HFFc6 (cell line): Measurements from ENCODE around the gene DGKH. TPM values are rescaled to one million over a fixed set of nuclear protein-coding genes. Genes with fewer than 3 reads are reported as not detected.

Experiments used
- DNase-seq: peaks from one replicate; pipeline ENCODE4 v3.0.0-alpha.2; 2018
- H3K27ac Mint-ChIP-seq: 2 replicates; pipeline ENCODE4 v1.8.0; 2020; ENCODE audit warnings: mild to moderate bottlenecking, mixed read lengths
- H3K27me3 Mint-ChIP-seq: 2 replicates; pipeline ENCODE4 v1.8.0; 2021; ENCODE audit warnings: mild to moderate bottlenecking, moderate library complexity, mixed read lengths; ENCODE audit not compliant: insufficient read depth
- H3K36me3 Mint-ChIP-seq: 2 replicates; pipeline ENCODE4 v1.8.0; 2021; ENCODE audit warnings: low read depth, mixed read lengths
- H3K4me1 Mint-ChIP-seq: 2 replicates; pipeline ENCODE4 v1.8.0; 2020; ENCODE audit warnings: low read depth, mixed read lengths
- H3K4me3 Mint-ChIP-seq: 2 replicates; pipeline ENCODE4 v1.8.0; 2020; ENCODE audit warnings: mild to moderate bottlenecking, moderate library complexity, mixed read lengths
- H3K9me3 Mint-ChIP-seq: 2 replicates; pipeline ENCODE4 v1.8.0; 2020; ENCODE audit warnings: mild to moderate bottlenecking, mixed read lengths
- total RNA-seq, 6 experiments: library from RNA; stranded (reverse); fragmentation: NEBNext Ultra II Directional; extraction: Animal tissue kit (Norgen Biotek cat#: 25700); gene quantifications; 2 replicates in 1 of 6; 3 replicates in 5 of 6; pipeline ENCODE4 v1.2.3, GENCODE V29; 2021
- TF ChIP-seq, protein P1 (sequence below): fragments of 200-600 bp; sonication (generic); IDR thresholded peaks from 2 replicates; pipeline ENCODE4 v1.5.0; 2021; ENCODE audit warnings: antibody characterized with exemption, mild to moderate bottlenecking

Gene DGKH
- total RNA-seq, 6 experiments from 2014 or later = 6.9 to 8.7 (median 7.8) TPM

DNA sequence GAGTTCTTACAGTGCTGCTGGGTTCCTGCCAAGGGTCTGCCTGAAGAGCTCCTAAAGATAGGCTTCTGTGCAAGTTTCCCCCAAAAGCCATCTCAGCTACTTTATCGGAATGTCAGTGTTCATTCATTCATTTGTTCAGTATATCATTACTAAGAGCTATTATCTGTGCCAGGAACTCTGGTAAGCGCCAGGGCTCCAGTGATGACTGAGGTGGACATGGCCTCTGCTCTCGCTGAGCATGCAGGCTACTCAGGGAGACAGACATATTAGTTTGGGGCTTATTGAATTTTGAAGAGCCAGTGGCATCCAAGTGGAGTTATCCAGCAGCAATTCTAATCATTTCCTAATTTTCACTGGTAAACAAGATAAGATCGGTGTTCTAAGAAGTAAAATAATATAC is 65.8 kb downstream of the DGKH start:
- Mint-ChIP-seq H3K36me3 (peaks cover 4% of the 10 kb centered on the region; the same call in 1 of the 2 replicates), H3K27me3 (peaks cover 2% of the 10 kb centered on the region), H3K4me1 (peaks cover 35% of the 10 kb centered on the region), H3K27ac (no peak overlapping the region), H3K4me3 (no peak overlapping the region), H3K9me3 (no peaks in the 10 kb centered on the region)
- TF ChIP-seq, protein P1, sequence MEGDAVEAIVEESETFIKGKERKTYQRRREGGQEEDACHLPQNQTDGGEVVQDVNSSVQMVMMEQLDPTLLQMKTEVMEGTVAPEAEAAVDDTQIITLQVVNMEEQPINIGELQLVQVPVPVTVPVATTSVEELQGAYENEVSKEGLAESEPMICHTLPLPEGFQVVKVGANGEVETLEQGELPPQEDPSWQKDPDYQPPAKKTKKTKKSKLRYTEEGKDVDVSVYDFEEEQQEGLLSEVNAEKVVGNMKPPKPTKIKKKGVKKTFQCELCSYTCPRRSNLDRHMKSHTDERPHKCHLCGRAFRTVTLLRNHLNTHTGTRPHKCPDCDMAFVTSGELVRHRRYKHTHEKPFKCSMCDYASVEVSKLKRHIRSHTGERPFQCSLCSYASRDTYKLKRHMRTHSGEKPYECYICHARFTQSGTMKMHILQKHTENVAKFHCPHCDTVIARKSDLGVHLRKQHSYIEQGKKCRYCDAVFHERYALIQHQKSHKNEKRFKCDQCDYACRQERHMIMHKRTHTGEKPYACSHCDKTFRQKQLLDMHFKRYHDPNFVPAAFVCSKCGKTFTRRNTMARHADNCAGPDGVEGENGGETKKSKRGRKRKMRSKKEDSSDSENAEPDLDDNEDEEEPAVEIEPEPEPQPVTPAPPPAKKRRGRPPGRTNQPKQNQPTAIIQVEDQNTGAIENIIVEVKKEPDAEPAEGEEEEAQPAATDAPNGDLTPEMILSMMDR = no peak
- no peak for DNase-seq

DNA sequence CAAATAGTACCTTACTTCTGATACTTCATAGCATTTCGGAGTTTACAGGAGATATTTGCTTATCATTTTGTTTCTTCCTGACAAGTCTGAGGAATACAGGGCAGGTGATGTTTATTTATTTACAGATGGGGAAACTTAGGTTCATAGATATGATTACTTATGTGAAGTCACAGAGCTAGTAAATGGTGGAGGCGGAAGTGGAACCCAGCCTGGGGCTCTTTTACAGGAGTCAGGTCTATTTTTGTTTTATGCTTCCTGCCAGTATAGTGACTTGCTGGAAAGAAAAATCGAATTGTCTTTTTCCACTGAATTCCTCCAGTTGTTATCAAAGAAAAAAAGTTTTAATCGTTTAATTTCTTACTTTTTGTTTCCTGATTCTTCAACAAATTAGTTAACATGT is 66.5 kb downstream of the DGKH start:
- H3K4me1 Mint-ChIP-seq = peaks cover 38% of the 10 kb centered on the region
- H3K27me3 Mint-ChIP-seq = peaks cover 2% of the 10 kb centered on the region; the same call in 1 of the 2 replicates
- TF ChIP-seq, protein P1 = no peak
- no peak for DNase-seq
- peaks cover 4% of the 10 kb centered on the region; the same call in 1 of the 2 replicates for H3K36me3 Mint-ChIP-seq
- no peak overlapping the region for H3K4me3 Mint-ChIP-seq
- H3K27ac Mint-ChIP-seq = no peak overlapping the region
- H3K9me3 Mint-ChIP-seq = no peaks in the 10 kb centered on the region

DNA sequence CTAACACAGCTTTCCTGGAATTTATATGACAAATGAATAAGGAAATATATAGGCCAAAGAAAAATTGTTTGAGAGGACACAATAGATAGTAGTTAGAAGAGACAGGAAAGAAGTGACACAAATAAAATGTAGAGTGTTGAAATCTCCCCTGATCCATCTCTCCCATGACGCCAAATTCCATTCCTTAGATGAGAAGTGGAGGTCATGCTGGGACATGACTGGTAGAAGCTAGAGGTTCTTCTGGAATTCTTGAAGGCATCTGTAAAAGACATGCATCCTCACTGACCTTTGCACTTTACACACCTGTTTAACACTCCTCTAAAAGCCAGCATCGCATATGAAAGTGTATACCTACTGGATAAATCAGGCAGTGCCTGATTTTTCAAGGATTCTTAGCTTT is 67.8 kb downstream of the DGKH start:
- TF ChIP-seq, protein P1 = no peak
- peaks cover 30% of the 10 kb centered on the region for H3K4me1 Mint-ChIP-seq
- peaks cover 2% of the 10 kb centered on the region; the same call in 1 of the 2 replicates for H3K27me3 Mint-ChIP-seq
- H3K36me3 Mint-ChIP-seq = peaks cover 4% of the 10 kb centered on the region; the same call in 1 of the 2 replicates
- H3K27ac Mint-ChIP-seq = no peak overlapping the region
- no peaks in the 10 kb centered on the region for H3K9me3 Mint-ChIP-seq
- no peak overlapping the region for H3K4me3 Mint-ChIP-seq
- DNase-seq = no peak

DNA sequence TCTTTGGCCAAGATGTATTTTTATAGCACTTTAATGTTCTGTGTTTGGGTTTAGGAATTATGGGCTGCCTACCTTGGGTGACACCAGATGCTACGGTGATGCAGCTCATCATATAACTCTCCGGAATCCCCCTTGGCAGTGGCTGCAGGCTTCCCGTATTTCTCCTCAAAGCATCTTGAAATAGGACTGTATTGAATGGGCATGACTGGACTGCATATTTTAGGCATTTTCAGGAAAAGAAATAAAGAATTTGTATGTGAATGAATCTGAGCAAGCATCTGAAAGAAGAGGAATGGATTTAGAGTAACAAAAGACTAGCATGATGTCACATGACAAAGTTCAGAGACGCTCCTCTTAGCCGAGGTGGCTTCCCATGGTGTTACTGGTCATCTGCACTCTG is 70.6 kb downstream of the DGKH start:
- Mint-ChIP-seq H3K36me3 (peaks cover 4% of the 10 kb centered on the region; the same call in 1 of the 2 replicates), H3K9me3 (no peaks in the 10 kb centered on the region), H3K27ac (no peak overlapping the region), H3K4me3 (no peak overlapping the region), H3K4me1 (peaks cover 30% of the 10 kb centered on the region), H3K27me3 (no peaks in the 10 kb centered on the region)
- no peak for DNase-seq
- TF ChIP-seq, protein P1 = no peak

DNA sequence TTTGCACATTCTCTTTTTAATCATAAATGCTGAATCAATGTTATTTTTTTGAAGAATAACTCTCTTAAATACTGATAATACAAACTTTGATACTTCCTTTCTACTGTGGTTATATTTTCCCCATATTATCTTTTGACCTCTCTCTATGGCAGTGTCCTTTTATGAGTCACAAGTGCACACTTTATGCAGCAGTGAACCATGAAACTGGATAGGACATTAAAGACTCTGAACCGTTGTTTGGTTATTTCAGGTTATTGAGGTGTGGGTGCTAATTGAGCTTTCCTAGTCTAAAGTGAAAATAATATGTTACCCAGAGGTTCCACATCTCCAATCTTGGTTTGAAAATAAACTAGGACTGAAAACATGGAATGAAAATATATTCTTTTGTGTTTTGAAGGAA is 71.4 kb downstream of the DGKH start:
- Mint-ChIP-seq H3K4me3 (no peak overlapping the region), H3K4me1 (peaks cover 22% of the 10 kb centered on the region), H3K27me3 (no peaks in the 10 kb centered on the region), H3K9me3 (no peaks in the 10 kb centered on the region), H3K36me3 (peaks cover 4% of the 10 kb centered on the region; the same call in 1 of the 2 replicates), H3K27ac (no peak overlapping the region)
- TF ChIP-seq, protein P1 = no peak
- DNase-seq = no peak

DNA sequence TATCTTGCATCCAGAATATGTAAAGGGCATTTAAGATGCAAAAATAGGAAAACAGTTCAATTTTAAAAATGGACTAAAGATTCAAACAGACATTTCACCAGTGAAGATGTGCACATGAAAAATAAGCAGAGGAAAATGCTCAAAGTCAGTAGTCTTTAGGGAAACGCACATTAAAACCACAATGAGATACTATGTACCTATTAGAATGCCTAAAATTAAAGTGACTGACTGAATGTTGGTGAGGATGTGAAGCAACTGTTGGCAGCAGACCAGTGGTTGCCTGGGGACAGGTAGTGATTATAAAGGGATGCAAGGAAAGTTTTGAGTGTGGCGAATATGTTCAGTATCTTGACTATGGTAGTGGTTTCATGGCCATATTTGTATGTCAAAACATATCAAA is 75.2 kb downstream of the DGKH start:
- Mint-ChIP-seq H3K9me3 (no peaks in the 10 kb centered on the region), H3K4me1 (peaks cover 11% of the 10 kb centered on the region)

More for the DNA sequence above, 75.2 kb downstream of the DGKH start:
- no peak for DNase-seq
- Mint-ChIP-seq H3K27ac (no peak overlapping the region), H3K4me3 (no peak overlapping the region), H3K36me3 (0 out of 2 replicates have a peak, but pooled peaks cover 4% of the 10 kb centered on the region), H3K27me3 (no peaks in the 10 kb centered on the region)
- TF ChIP-seq, protein P1 = no peak
